K562 (cell line): ENCODE data around the gene NSRP1. TPM values are rescaled to one million over a fixed set of nuclear protein-coding genes. Genes with fewer than 3 reads are reported as not detected.

ENCODE experiments used
- ATAC-seq: fragments of 200-7000 bp; cut with Tn5 transposase; 3 replicates; pipeline ENCODE4 v1.9.1; 2020; ENCODE audit warnings: moderate library complexity
- BruUV-seq: library from RNA; stranded (reverse); fragments of 400-500 nt; replicated peaks from 2 replicates; lab custom pipeline; 2021; lab: Mats Ljungman, UMichigan
- CTCF ChIA-PET: fragments of 300-600 bp; formaldehyde crosslinking; extraction: SDS; loops from one replicate; lab custom pipeline; 2021; ENCODE audit warnings: low intra/inter-chr PET ratio; lab: Yijun Ruan, JAX
- POLR2A ChIA-PET: fragments of 300-600, 350-650 bp; sonication (Branson Sonifier 250); formaldehyde crosslinking; extraction: SDS; loops from one replicate; lab custom pipeline; 2021; ENCODE audit warnings: antibody characterized with exemption, inconsistent platforms; lab: Yijun Ruan, JAX
- DNase-seq, 4 experiments: peaks; one replicate each; pipeline versions ENCODE4 v3.0.0 to v3.0.0-alpha.2; 2011 to 2018; ENCODE audit warnings: low spot score in 3 of 4, mixed read lengths in 3 of 4; ENCODE audit errors: extremely low read depth in 1 of 4
- FAIRE-seq: peaks from 2 replicates; lab custom pipeline; 2011; peaks lifted over from hg19 to GRCh38; lab: Jason Lieb, UNC
- H2AFZ ChIP-seq: 2 replicates; pipeline ENCODE4 v1.6.0; 2011; ENCODE audit warnings: low read depth, low read length, control low read depth, inconsistent platforms
- H3K27ac ChIP-seq: fragments of 200-600 bp; 3 replicates; pipeline ENCODE4 v1.8.0; 2011; ENCODE audit warnings: low read depth, mild to moderate bottlenecking, control low read depth, inconsistent platforms, low read length, moderate library complexity, mixed read lengths; ENCODE audit errors: extremely low read depth
- H3K27me3 ChIP-seq, 2 experiments: fragments of 300-600 bp in 1 of 2; 2 replicates in 1 of 2; 3 replicates in 1 of 2; pipeline versions ENCODE4 v1.6.0 to v1.8.0; 2011; ENCODE audit warnings: inconsistent platforms in 2 of 2, low read length in 2 of 2, mild to moderate bottlenecking in 1 of 2, mixed read lengths in 1 of 2, moderate library complexity in 1 of 2; ENCODE audit not compliant: control insufficient read depth in 2 of 2, insufficient read depth in 2 of 2
- H3K36me3 ChIP-seq: fragments of 300-600 bp; 3 replicates; pipeline ENCODE4 v1.8.0; 2011; ENCODE audit warnings: mild to moderate bottlenecking, low read length, inconsistent platforms; ENCODE audit not compliant: control insufficient read depth, insufficient read depth
- H3K4me1 ChIP-seq, 2 experiments: fragments of 200-600 bp in 1 of 2; replicated peaks in 1 of 2; 2 replicates in 1 of 2; 3 replicates in 1 of 2; pipeline versions ENCODE4 v1.5.1 to v1.8.0; 2011; ENCODE audit warnings: inconsistent platforms in 2 of 2, low read length in 2 of 2, mild to moderate bottlenecking in 1 of 2, mixed read lengths in 1 of 2, moderate library complexity in 1 of 2; ENCODE audit not compliant: control insufficient read depth in 2 of 2, insufficient read depth in 2 of 2
- H3K4me2 ChIP-seq: 2 replicates; pipeline ENCODE4 v1.6.1; 2011; ENCODE audit warnings: low read length, control low read depth, inconsistent platforms, mixed read lengths; ENCODE audit not compliant: insufficient read depth
- H3K4me3 ChIP-seq: fragments of 200-600 bp; sonication (generic), shearing (Covaris generic); 2 replicates; pipeline ENCODE4 v1.5.1; 2016; ENCODE audit warnings: control low read depth, inconsistent platforms
- H3K79me2 ChIP-seq: fragments of 200-600 bp; 3 replicates; pipeline ENCODE4 v1.8.0; 2011; ENCODE audit warnings: low read length, inconsistent platforms; ENCODE audit not compliant: control insufficient read depth, insufficient read depth
- H3K9ac ChIP-seq, 2 experiments: 2 replicates each; pipeline versions ENCODE4 v1.6.0 to v1.6.1; 2011; ENCODE audit warnings: low read depth in 2 of 2, low read length in 2 of 2, control low read depth in 1 of 2, inconsistent platforms in 1 of 2, mild to moderate bottlenecking in 1 of 2, mixed read lengths in 1 of 2; ENCODE audit not compliant: insufficient read depth in 1 of 2
- H3K9me1 ChIP-seq: one replicate; pipeline ENCODE4 v1.6.0; 2011; ENCODE audit warnings: inconsistent platforms, mild to moderate bottlenecking, low read length, moderate library complexity; ENCODE audit not compliant: control insufficient read depth, insufficient read depth
- H3K9me3 ChIP-seq: replicated peaks from 2 replicates; pipeline ENCODE4 v1.5.1; 2011; ENCODE audit warnings: low read depth, low read length, inconsistent platforms; ENCODE audit not compliant: control insufficient read depth, insufficient read depth
- H4K20me1 ChIP-seq: replicated peaks from 2 replicates; pipeline ENCODE4 v1.6.1; 2011; ENCODE audit warnings: low read length, inconsistent platforms, mixed read lengths; ENCODE audit not compliant: control insufficient read depth, insufficient read depth
- BACH1 ChIP-seq: fragments of 200-800 bp; sonication (Bioruptor generic); IDR thresholded peaks from 2 replicates; pipeline ENCODE4 v1.6.1; 2016; ENCODE audit warnings: missing genetic modification characterization, missing compliant biosample characterization
- CHCHD3 ChIP-seq: fragments of 250-450 bp; sonication (Bioruptor Pico); IDR thresholded peaks from 2 replicates; pipeline ENCODE4 v2.1.2; 2022; ENCODE audit warnings: mild to moderate bottlenecking
- ERF ChIP-seq: fragments of 450-650 bp; formaldehyde crosslinking; IDR thresholded peaks from 2 replicates; pipeline ENCODE4 v1.4.0; 2020; ENCODE audit warnings: mild to moderate bottlenecking, mixed read lengths
- GABPB1 ChIP-seq: sonication (generic); formaldehyde crosslinking; IDR thresholded peaks from 2 replicates; pipeline ENCODE4 v1.8.0; 2022; ENCODE audit warnings: mild to moderate bottlenecking, missing genetic modification reagents
- GTF3C2 ChIP-seq: IDR thresholded peaks from 3 replicates; pipeline ENCODE4 v1.6.1; 2011; ENCODE audit warnings: borderline replicate concordance, mild to moderate bottlenecking, moderate library complexity; ENCODE audit not compliant: insufficient read length; ENCODE audit errors: extremely low read depth
- HCFC1 ChIP-seq: IDR thresholded peaks from 2 replicates; pipeline ENCODE4 v1.6.1; 2012; ENCODE audit warnings: low read depth, low read length, improper control_type of control experiment
- IRF1 ChIP-seq: sonication (generic); formaldehyde crosslinking; IDR thresholded peaks from 2 replicates; pipeline ENCODE4 v1.8.0; 2022; ENCODE audit warnings: missing genetic modification reagents, mild to moderate bottlenecking, borderline replicate concordance
- MITF ChIP-seq: IDR thresholded peaks from 2 replicates; pipeline ENCODE4 v1.6.1; 2014; ENCODE audit warnings: antibody characterized with exemption
- NFE2 ChIP-seq: IDR thresholded peaks from 2 replicates; pipeline ENCODE4 v1.6.1; 2014; ENCODE audit warnings: antibody characterized with exemption, low read depth
- NFRKB ChIP-seq: fragments of 450-650 bp; IDR thresholded peaks from 2 replicates; pipeline ENCODE4 v1.6.1; 2016; ENCODE audit warnings: low read depth
- PHTF2 ChIP-seq: fragments of 250-450 bp; sonication (Bioruptor Pico); IDR thresholded peaks from 2 replicates; pipeline ENCODE4 v1.5.0; 2021; ENCODE audit warnings: mild to moderate bottlenecking
- SIN3B ChIP-seq: fragments of 450-650 bp; IDR thresholded peaks from 2 replicates; pipeline ENCODE4 v1.6.1; 2017; ENCODE audit warnings: low read depth, mild to moderate bottlenecking, moderate library complexity
- SMAD2 ChIP-seq: fragments of 150-350 bp; IDR thresholded peaks from 2 replicates; pipeline ENCODE4 v1.6.1; 2014; ENCODE audit warnings: low read depth, mild to moderate bottlenecking, low read length
- TRIM24 ChIP-seq, 2 experiments: fragments of 450-650 bp; IDR thresholded peaks; 2 replicates each; pipeline ENCODE4 v1.6.1; 2016
- XRCC5 ChIP-seq: fragments of 200-400 bp; formaldehyde crosslinking; IDR thresholded peaks from 2 replicates; pipeline ENCODE4 v1.6.1; 2017; ENCODE audit warnings: low read depth, mild to moderate bottlenecking, low read length
- ZBED1 ChIP-seq: IDR thresholded peaks from 2 replicates; pipeline ENCODE4 v1.6.1; 2014
- ZNF311 ChIP-seq: fragments of 250-450 bp; sonication (Bioruptor Pico); IDR thresholded peaks from 2 replicates; pipeline ENCODE4 v1.4.0; 2020; ENCODE audit warnings: mild to moderate bottlenecking, moderate library complexity
- ZNF655 ChIP-seq: fragments of 250-450 bp; sonication (Bioruptor Pico); IDR thresholded peaks from 2 replicates; pipeline ENCODE4 v1.5.0; 2021
- WGBS: fragments of 100-300 bp; shearing (Covaris generic); methylation state at CpG from one replicate; pipeline ENCODE4 v1.1.6; 2016; ENCODE audit warnings: low coverage, mixed read lengths; ENCODE audit not compliant: insufficient coverage; ENCODE audit errors: missing lambda C conversion rate; 5-methylcytosine and 5-hydroxymethylcytosine counted together
- in situ Hi-C: fragments of 300-500 bp; cut with MboI; formaldehyde crosslinking; loops from 4 replicates; pipeline ENCODE4 v1.15.0; 2018; ENCODE audit warnings: inconsistent platforms, mixed read lengths
- intact Hi-C: fragments of 100-400 bp; cut with micrococcal nuclease; formaldehyde crosslinking; loops from 2 replicates; pipeline ENCODE4 v1.14.2; 2022
- polyA plus RNA-seq, 8 experiments: library from polyadenylated mRNA; depleted of rRNA in 4 of 8; stranded (reverse) in 5 of 8; unstranded in 3 of 8; fragments of >200 nt; fragmentation: Nextera tagmentation in 2 of 8; fragmentation: Illumina TruSeq in 1 of 8; extraction: Ambion mirVana in 2 of 8; extraction: Trizol in 1 of 8; gene quantifications; 2 replicates each; pipeline versions ENCODE4 v1.2.1 to v1.2.3, GENCODE V29; 2011 to 2014; ENCODE audit warnings: inconsistent platforms in 1 of 8, missing spikeins in 1 of 8
- total RNA-seq, 7 experiments: library from RNA; depleted of rRNA in 6 of 7; stranded (reverse); fragments of >200 nt in 6 of 7; fragmentation: Illumina TruSeq in 2 of 7; extraction: Trizol in 2 of 7; gene quantifications; 2 replicates each; pipeline versions ENCODE4 v1.2.1 to v1.2.3, GENCODE V29; 2011 to 2021; ENCODE audit warnings: low replicate concordance in 1 of 7

Gene NSRP1
- total and polyA plus RNA-seq, 9 of the 15 experiments (the other 6 are each of a cell fraction or from before 2014, with no cell fraction given): 18.4 to 68.6 (median 32.7) TPM

- no peaks in the 10 kb centered on the region for H3K27me3 ChIP-seq
- ATAC-seq (no peak), FAIRE-seq (no peak), DNase-seq (no peak)
- no peaks in the 10 kb centered on the region for H3K9me3 ChIP-seq
- 88% methylated on average over 5 of the region's 5 CpGs for WGBS
- POLR2A ChIA-PET: no interaction called here
- no peaks in the 10 kb centered on the region for H3K4me1 ChIP-seq
- H2AFZ ChIP-seq: no peak overlapping the region
- intact Hi-C loops: no loop called here
- H4K20me1 ChIP-seq: no peaks in the 10 kb centered on the region
- no peak overlapping the region for H3K4me3 ChIP-seq
- no peaks in the 10 kb centered on the region for H3K79me2 ChIP-seq
- no peak overlapping the region for H3K9ac ChIP-seq
- no TSS peak for BruUV-seq
- H3K27ac ChIP-seq: no peak overlapping the region
- H3K9me1 ChIP-seq: no peaks in the 10 kb centered on the region
- H3K4me2 ChIP-seq: no peak overlapping the region
- CTCF ChIA-PET: no interaction called here
- H3K36me3 ChIP-seq: peaks cover 93% of the 10 kb centered on the region
- in situ Hi-C loops: no loop called here
- TF ChIP-seq IRF1 (CRISPR knock-in tag) (no peak), SIN3B (no peak), NFE2 (no peak), ZBED1 (no peak), XRCC5 (no peak), CHCHD3 (CRISPR knock-in tag) (no peak), NFRKB (no peak), PHTF2 (no peak), ZNF655 (CRISPR knock-in tag) (no peak), HCFC1 (no peak), ERF (no peak), TRIM24 (IDR thresholded peaks at IDR 0.05) (no peak), GTF3C2 (no peak), ZNF311 (CRISPR knock-in tag) (no peak), MITF (no peak), GABPB1 (no peak), BACH1 (no peak), SMAD2 (no peak)
Measured at GRCh38 chr17:30176855-30177254, 60.2 kb downstream of the NSRP1 start.
